ENCODE data around the gene BARX1. TPM values are rescaled to one million over a fixed set of nuclear protein-coding genes. Genes with fewer than 3 reads are reported as not detected.

BARX1 gene
- total and polyA plus RNA-seq, 9 of the 15 experiments (the other 6 are each of a cell fraction or from before 2014, with no cell fraction given) = 0.11 to 0.14 TPM; not detected in 7

DNA sequence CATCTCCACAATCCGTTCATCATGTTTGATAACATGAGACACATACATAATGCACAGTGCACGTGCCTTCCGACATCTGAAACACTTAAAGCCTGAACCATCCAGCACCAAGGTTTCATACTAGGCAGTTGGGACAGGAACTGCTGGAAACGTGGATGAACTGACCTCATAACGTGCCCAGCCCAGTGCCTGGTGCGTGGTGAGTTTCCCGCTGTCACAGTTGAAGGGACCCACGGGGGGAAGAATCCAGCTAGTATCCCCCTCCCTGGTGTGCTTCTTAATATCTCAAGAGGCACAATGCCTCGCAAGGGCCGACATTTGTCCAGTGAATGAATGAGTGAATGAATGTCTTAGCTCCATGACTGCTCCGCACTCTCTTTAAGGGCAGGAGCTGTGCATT lies 23.2 kb downstream of the BARX1 start (continued):
- TF ChIP-seq PHF20 (IDR thresholded peaks at IDR 0.05; ENCODE audit: partially characterized antibody) = no peak
- no peak for TF ChIP-seq FOSL1 (tag; conservative IDR thresholded peaks at IDR 0.05)

DNA sequence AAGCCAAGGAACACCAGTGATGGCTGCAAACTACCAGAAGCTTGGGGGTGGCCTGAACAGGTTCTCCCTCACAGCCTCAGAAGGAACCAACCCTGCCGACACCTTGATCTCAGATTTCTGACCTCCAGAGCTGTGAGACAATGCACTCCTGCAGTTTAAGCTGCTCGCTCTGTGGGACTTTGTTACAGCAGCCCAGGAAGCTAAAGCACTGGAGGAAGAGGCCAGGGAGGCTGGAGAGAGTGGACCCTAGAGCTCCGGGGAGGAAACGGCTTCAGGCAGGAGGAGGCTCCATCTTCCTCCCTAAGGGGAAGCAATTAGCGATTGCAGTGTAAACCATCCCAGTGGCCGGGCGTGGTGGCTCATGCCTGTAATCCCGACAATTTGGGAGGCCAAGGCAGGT lies 25.1 kb downstream of the BARX1 start:
- no TSS peak for BruUV-seq (replicated peaks)
- intact Hi-C loops (cut with micrococcal nuclease) = no loop called here
- Histone ChIP-seq H3K4me1 (replicated peaks in 1 of 2; ENCODE audit: control insufficient read depth in 2 of 2, insufficient read depth in 2 of 2, low read length in 2 of 2) (no peaks in the 10 kb centered on the region), H3K4me2 (ENCODE audit: insufficient read depth, low read length) (no peak overlapping the region), H3K27me3 (ENCODE audit: control insufficient read depth in 2 of 2, insufficient read depth in 2 of 2, low read length in 2 of 2) (peaks cover 18 to 67% of the 10 kb centered on the region in 2 experiments), H3K27ac (ENCODE audit: extremely low read depth, low read depth, low read length) (no peak overlapping the region), H3K4me3 (no peak overlapping the region), H3K9me3 (replicated peaks; ENCODE audit: control insufficient read depth, insufficient read depth, low read depth, low read length) (no peaks in the 10 kb centered on the region), H3K79me2 (ENCODE audit: control insufficient read depth, insufficient read depth, low read length) (no peaks in the 10 kb centered on the region), H3K36me3 (ENCODE audit: control insufficient read depth, insufficient read depth, low read length) (no peaks in the 10 kb centered on the region), H3K9ac (ENCODE audit: insufficient read depth in 1 of 2, low read depth in 2 of 2, low read length in 2 of 2) (no peak overlapping the region), H4K20me1 (replicated peaks; ENCODE audit: control insufficient read depth, insufficient read depth, low read length) (no peaks in the 10 kb centered on the region; the same call in 1 of the 2 replicates), H2AFZ (ENCODE audit: low read depth, low read length) (no peak overlapping the region), H3K9me1 (ENCODE audit: control insufficient read depth, insufficient read depth, low read length) (peaks cover 9% of the 10 kb centered on the region)
- 0% methylated on average over 6 of the region's 8 CpGs for WGBS (ENCODE audit: insufficient coverage, low coverage, missing lambda C conversion rate)
- in situ Hi-C loops (cut with MboI) = no loop called here
- DNase-seq (ENCODE audit: extremely low read depth in 1 of 4, low spot score in 3 of 4) (no peak), ATAC-seq (no peak), FAIRE-seq (no peak)
- ChIA-PET POLR2A (interaction anchor here (0.6 kb wide), 1 partner anchor 115 kb away, joined by 3 read pairs; no protein-coding TSS in a partner anchor), CTCF (ENCODE audit: low intra/inter-chr PET ratio) (no interaction called here)
- TF ChIP-seq, protein P1, sequence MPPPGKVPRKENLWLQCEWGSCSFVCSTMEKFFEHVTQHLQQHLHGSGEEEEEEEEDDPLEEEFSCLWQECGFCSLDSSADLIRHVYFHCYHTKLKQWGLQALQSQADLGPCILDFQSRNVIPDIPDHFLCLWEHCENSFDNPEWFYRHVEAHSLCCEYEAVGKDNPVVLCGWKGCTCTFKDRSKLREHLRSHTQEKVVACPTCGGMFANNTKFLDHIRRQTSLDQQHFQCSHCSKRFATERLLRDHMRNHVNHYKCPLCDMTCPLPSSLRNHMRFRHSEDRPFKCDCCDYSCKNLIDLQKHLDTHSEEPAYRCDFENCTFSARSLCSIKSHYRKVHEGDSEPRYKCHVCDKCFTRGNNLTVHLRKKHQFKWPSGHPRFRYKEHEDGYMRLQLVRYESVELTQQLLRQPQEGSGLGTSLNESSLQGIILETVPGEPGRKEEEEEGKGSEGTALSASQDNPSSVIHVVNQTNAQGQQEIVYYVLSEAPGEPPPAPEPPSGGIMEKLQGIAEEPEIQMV (tag; conservative IDR thresholded peaks at IDR 0.05; ENCODE audit: low read depth) = no peak
- TF ChIP-seq POLR3G (IDR thresholded peaks at IDR 0.05; ENCODE audit: extremely low read depth, insufficient read length, insufficient replicate concordance) = no peak
- TF ChIP-seq, protein P2, sequence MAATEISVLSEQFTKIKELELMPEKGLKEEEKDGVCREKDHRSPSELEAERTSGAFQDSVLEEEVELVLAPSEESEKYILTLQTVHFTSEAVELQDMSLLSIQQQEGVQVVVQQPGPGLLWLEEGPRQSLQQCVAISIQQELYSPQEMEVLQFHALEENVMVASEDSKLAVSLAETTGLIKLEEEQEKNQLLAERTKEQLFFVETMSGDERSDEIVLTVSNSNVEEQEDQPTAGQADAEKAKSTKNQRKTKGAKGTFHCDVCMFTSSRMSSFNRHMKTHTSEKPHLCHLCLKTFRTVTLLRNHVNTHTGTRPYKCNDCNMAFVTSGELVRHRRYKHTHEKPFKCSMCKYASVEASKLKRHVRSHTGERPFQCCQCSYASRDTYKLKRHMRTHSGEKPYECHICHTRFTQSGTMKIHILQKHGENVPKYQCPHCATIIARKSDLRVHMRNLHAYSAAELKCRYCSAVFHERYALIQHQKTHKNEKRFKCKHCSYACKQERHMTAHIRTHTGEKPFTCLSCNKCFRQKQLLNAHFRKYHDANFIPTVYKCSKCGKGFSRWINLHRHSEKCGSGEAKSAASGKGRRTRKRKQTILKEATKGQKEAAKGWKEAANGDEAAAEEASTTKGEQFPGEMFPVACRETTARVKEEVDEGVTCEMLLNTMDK (IDR thresholded peaks at IDR 0.05; ENCODE audit: borderline replicate concordance, insufficient read depth, low read depth, low read length, poor library complexity, severe bottlenecking) = no peak
- TF ChIP-seq, protein P3, sequence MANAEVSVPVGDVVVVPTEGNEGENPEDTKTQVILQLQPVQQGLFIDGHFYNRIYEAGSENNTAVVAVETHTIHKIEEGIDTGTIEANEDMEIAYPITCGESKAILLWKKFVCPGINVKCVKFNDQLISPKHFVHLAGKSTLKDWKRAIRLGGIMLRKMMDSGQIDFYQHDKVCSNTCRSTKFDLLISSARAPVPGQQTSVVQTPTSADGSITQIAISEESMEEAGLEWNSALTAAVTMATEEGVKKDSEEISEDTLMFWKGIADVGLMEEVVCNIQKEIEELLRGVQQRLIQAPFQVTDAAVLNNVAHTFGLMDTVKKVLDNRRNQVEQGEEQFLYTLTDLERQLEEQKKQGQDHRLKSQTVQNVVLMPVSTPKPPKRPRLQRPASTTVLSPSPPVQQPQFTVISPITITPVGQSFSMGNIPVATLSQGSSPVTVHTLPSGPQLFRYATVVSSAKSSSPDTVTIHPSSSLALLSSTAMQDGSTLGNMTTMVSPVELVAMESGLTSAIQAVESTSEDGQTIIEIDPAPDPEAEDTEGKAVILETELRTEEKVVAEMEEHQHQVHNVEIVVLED (CRISPR knock-in tag; IDR thresholded peaks at IDR 0.05) = no peak
- TF ChIP-seq ZFP1 (CRISPR knock-in tag; IDR thresholded peaks at IDR 0.05) = no peak
- TF ChIP-seq HNRNPLL (IDR thresholded peaks at IDR 0.05; ENCODE audit: low read depth, low read length, poor library complexity, severe bottlenecking) = no peak
- TF ChIP-seq ZFX (CRISPR knock-in tag; IDR thresholded peaks at IDR 0.05) = no peak
- TF ChIP-seq BACH1 (tag; IDR thresholded peaks at IDR 0.05) = no peak
- TF ChIP-seq XRCC3 (IDR thresholded peaks at IDR 0.05) = no peak
- TF ChIP-seq BMI1 (IDR thresholded peaks at IDR 0.05; ENCODE audit: low read length) = no peak
- TF ChIP-seq, protein P4, sequence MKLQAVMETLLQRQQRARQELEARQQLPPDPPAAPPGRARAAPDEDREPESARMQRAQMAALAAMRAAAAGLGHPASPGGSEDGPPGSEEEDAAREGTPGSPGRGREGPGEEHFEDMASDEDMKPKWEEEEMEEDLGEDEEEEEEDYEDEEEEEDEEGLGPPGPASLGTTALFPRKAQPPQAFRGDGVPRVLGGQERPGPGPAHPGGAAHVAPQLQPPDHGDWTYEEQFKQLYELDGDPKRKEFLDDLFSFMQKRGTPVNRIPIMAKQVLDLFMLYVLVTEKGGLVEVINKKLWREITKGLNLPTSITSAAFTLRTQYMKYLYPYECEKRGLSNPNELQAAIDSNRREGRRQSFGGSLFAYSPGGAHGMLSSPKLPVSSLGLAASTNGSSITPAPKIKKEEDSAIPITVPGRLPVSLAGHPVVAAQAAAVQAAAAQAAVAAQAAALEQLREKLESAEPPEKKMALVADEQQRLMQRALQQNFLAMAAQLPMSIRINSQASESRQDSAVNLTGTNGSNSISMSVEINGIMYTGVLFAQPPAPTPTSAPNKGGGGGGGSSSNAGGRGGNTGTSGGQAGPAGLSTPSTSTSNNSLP (IDR thresholded peaks at IDR 0.05; ENCODE audit: borderline replicate concordance, low read depth, low read length) = no peak
- TF ChIP-seq MYNN (IDR thresholded peaks at IDR 0.05) = no peak
- TF ChIP-seq MYNN (CRISPR knock-in tag; IDR thresholded peaks at IDR 0.05) = no peak
